ENCODE data around the gene MAGEB4. TPM values are rescaled to one million over a fixed set of nuclear protein-coding genes. Genes with fewer than 3 reads are reported as not detected.
A peak's percentile ranks its signal among the peaks of the same experiment; 100 is the strongest.
"Not testable (repeated sequence)": the region's sequence is repeated elsewhere in the genome, so short reads cannot be mapped to it uniquely, and the experiment has no call there.

The MAGEB4 gene, protein sequence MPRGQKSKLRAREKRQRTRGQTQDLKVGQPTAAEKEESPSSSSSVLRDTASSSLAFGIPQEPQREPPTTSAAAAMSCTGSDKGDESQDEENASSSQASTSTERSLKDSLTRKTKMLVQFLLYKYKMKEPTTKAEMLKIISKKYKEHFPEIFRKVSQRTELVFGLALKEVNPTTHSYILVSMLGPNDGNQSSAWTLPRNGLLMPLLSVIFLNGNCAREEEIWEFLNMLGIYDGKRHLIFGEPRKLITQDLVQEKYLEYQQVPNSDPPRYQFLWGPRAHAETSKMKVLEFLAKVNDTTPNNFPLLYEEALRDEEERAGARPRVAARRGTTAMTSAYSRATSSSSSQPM
- total RNA-seq: not detected
- polyA plus RNA-seq: not detected
- long read RNA-seq, donor 1: 0 reads
- long read RNA-seq, donor 2: 0 reads
- long read RNA-seq, donor 3: 0 reads
- long read RNA-seq, donor 4: 0 reads
- long read RNA-seq, donor 5: 0 reads
- long read RNA-seq, donor 6: 0 reads
- long read RNA-seq, donor 7: 0 reads
- long read RNA-seq, donor 8: 0 reads
- long read RNA-seq, donor 9: 0 reads
- long read RNA-seq, donor 10, partial matches to known transcripts: 0 of 1 reads
- long read RNA-seq, donor 10, other reads (novel, unspliced or antisense): 0 of 1 reads

DNA sequence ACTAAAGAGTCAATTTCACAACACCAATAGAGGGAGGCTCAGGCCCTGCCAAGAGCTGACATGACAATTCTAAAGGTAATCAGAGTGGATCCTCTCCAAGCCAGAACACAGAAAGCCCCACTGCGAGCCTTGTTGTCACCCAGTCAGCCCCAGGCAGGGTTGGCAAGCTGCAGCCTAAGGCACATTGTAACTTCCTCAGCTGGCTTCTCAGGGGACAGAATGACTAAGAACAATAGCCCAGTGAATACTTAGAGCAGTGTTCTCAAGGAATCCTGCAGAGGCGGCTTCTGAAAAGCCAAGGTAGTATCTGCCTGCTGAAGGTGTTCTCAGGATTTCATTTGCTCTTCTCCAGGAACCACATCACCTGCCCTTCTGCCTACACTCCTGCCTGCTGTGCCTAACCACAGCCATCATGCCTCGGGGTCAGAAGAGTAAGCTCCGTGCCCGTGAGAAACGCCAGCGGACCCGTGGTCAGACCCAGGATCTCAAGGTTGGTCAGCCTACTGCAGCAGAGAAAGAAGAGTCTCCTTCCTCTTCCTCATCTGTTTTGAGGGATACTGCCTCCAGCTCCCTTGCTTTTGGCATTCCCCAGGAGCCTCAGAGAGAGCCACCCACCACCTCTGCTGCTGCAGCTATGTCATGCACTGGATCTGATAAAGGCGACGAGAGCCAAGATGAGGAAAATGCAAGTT is at the start of gene MAGEB4:
Gene MAGEB4, plus strand, starts transcription at position 277 of the 692 bp plus-strand sequence. Its CDS starts 136 bp downstream, at position 413.
- no peaks in the 10 kb centered on the region for H3K4me1 ChIP-seq (replicated peaks in 1 of 2)
- DNase-seq: no peak
- H3K36me3 ChIP-seq (replicated peaks in 1 of 2): no peaks in the 10 kb centered on the region
- no peaks in the 10 kb centered on the region for H3K9me3 ChIP-seq (replicated peaks in 1 of 3)
- H3K27me3 ChIP-seq: no peaks in the 10 kb centered on the region
- no peak within 1 kb of the TSS for H3K4me3 ChIP-seq
- WGBS, 4 donors: 78 to 95% (median 83%) methylated on average over 1 to 10 of the region's 10 CpGs
- intact Hi-C loops (cut with DNase I): no loop called here
- TF ChIP-seq, protein P1, sequence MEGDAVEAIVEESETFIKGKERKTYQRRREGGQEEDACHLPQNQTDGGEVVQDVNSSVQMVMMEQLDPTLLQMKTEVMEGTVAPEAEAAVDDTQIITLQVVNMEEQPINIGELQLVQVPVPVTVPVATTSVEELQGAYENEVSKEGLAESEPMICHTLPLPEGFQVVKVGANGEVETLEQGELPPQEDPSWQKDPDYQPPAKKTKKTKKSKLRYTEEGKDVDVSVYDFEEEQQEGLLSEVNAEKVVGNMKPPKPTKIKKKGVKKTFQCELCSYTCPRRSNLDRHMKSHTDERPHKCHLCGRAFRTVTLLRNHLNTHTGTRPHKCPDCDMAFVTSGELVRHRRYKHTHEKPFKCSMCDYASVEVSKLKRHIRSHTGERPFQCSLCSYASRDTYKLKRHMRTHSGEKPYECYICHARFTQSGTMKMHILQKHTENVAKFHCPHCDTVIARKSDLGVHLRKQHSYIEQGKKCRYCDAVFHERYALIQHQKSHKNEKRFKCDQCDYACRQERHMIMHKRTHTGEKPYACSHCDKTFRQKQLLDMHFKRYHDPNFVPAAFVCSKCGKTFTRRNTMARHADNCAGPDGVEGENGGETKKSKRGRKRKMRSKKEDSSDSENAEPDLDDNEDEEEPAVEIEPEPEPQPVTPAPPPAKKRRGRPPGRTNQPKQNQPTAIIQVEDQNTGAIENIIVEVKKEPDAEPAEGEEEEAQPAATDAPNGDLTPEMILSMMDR (IDR thresholded peaks at IDR 0.05): no peak
- TF ChIP-seq POLR2A (IDR thresholded peaks at IDR 0.05): no peak
- no peak within 1 kb of the TSS for H3K27ac ChIP-seq

DNA sequence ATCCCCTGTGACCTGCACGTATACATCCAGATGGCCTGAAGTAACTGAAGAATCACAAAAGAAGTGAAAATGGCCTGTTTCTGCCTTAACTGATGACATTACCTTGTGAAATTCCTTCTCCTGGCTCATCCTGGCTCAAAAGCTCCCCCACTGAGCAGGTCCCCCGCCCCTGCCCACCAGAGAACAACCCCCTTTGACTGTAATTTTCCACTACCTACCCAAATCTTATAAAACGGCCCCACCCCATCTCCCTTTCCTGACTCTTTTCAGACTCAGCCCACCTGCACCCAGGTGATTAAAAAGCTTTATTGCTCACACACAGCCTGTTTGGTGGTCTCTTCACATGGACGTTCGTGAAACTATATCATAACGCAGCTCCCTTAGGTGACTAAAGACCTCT is 47.9 kb upstream of the MAGEB4 start:
- intact Hi-C loops (cut with DNase I): loop anchor here in 1 of 2 donors (5.0 kb wide), 1 partner anchor 52 kb away; no protein-coding TSS in a partner anchor

DNA sequence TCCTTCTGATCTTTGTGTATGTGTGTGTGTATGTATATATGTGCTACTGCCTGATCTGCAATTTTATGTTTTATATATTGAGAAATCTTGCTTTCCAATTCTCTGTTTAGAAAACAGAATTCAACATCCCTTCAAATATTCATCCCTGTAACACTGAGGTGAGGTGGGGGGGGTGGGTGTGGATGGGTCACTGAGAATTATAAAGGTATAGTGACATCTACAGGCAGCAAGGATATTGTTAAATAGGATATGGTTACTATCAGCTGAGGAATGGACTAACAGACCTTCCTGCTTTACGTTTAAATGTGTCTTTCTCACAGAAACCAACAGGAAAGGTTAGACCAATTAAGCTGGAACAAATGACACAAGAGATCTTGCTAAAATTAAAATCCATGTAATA is 45.5 kb upstream of the MAGEB4 start:
- H3K27ac ChIP-seq: no peak overlapping the region
- TF ChIP-seq, protein P1 (IDR thresholded peaks at IDR 0.05): peak in 3 of 6 experiments; percentile 18 to 28 (median 21)
- TF ChIP-seq POLR2A (IDR thresholded peaks at IDR 0.05): no peak
- intact Hi-C loops (cut with DNase I): no loop called here
- no peaks in the 10 kb centered on the region for H3K36me3 ChIP-seq (replicated peaks in 1 of 2)
- H3K4me3 ChIP-seq: no peak overlapping the region
- peak in 1 of 7 donors; percentile 4 for DNase-seq
- H3K27me3 ChIP-seq: peaks cover 5% of the 10 kb centered on the region
- WGBS, 4 donors: 0 to 19% (median 6%) methylated on average over 1 of the region's 1 CpG
- H3K9me3 ChIP-seq (replicated peaks in 1 of 3): no peaks in the 10 kb centered on the region
- H3K4me1 ChIP-seq (replicated peaks in 1 of 2): no peaks in the 10 kb centered on the region

More for the DNA sequence above, 47.9 kb upstream of the MAGEB4 start:
- DNase-seq; H3K9me3 ChIP-seq (replicated peaks in 1 of 3); H3K27ac ChIP-seq; H3K27me3 ChIP-seq; H3K4me1 ChIP-seq (replicated peaks in 1 of 2); H3K4me3 ChIP-seq; H3K36me3 ChIP-seq (replicated peaks in 1 of 2): not testable (repeated sequence)
- 61 to 78% (median 66%) methylated on average over 6 of the region's 6 CpGs for WGBS, 4 donors

DNA sequence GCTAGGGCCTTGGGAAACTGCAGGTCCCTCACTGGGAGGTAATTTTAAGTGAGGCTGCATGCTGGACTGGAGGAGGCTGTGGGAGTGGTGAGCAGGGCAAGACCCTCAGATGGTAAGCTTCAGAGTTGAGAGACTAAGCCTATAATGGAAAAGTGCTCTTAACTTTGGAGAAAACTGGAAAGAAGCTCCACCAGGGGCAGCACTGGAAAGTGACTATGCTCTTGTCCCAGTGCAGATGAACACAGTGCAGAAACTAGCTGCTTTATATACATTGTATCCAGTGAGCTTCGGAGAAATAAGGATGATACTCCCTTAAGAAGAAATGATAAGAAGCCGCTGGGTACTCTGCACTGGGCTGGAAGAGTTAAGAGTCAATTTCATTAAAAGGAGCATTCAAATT is 29.6 kb upstream of the MAGEB4 start:
- Histone ChIP-seq H3K4me3 (no peak overlapping the region), H3K4me1 (replicated peaks in 1 of 2) (no peaks in the 10 kb centered on the region), H3K27me3 (no peaks in the 10 kb centered on the region), H3K27ac (no peak overlapping the region), H3K36me3 (replicated peaks in 1 of 2) (no peaks in the 10 kb centered on the region), H3K9me3 (replicated peaks in 1 of 3) (no peaks in the 10 kb centered on the region)
- TF ChIP-seq, protein P1 (IDR thresholded peaks at IDR 0.05): no peak
- no peak for TF ChIP-seq POLR2A (IDR thresholded peaks at IDR 0.05)
- intact Hi-C loops (cut with DNase I): no loop called here
- DNase-seq: no peak
- 81 to 100% (median 91%) methylated on average over 2 of the region's 2 CpGs for WGBS, 4 donors
